Muscle of back (tissue), 11 donors: Measurements from ENCODE around the gene PTCD1. TPM values are rescaled to one million over a fixed set of nuclear protein-coding genes. Genes with fewer than 3 reads are reported as not detected.
A peak's percentile ranks its signal among the peaks of the same experiment; 100 is the strongest.

Experiments used
- DNase-seq, 3 donors: peaks; one replicate each; pipeline versions ENCODE4 v3.0.0 to v3.0.0-alpha.2; 2013
- polyA plus RNA-seq, 10 donors: library from polyadenylated mRNA; unstranded; fragments of 120-200 nt; gene quantifications; one replicate each; pipeline ENCODE4 v1.2.1, GENCODE V29; 2013; ENCODE audit not compliant: insufficient read length in 10 of 10

The PTCD1 gene
- polyA plus RNA-seq, 10 donors: 2.2 to 6.5 (median 3.3) TPM

DNA sequence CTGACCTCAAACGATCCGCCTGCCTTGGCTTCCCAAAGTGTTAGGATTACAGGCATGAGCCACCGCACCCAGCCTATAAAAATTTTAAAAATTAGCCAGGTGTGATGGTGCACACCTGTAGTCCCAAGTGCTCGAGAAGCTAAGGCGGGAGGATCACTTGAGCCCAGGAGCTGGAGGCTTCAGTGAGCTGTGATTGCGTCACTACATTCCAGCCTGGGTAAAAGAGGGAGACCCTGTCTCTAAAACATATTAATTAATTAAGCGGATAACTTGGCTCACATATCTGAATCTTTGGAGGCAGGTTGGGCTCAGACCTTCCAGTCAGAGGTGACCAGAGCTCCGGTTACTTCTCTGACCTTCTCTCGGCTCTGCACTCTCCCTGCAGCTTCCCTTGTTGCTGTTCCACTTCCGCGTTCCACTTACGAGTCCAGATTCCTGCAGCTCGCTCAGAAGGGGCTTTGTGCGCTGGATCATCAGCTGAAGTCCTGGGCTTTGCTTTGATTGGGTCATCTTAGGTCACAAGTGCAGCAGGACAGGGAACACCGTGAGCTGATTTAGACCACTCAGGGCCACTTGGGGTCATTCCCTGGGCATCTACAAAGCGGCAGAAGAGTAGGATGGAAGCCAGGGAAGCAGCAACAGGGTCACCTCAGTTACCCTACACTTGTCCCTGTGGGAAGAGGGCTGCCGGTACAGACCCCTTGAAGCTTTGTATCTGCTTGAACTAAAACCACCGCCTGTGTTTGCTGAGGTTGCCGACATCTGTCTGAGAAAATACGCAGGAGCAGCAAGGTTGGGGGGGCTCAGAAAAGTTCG lies 66.1 kb downstream of the PTCD1 start:
- DNase-seq: no peak

DNA sequence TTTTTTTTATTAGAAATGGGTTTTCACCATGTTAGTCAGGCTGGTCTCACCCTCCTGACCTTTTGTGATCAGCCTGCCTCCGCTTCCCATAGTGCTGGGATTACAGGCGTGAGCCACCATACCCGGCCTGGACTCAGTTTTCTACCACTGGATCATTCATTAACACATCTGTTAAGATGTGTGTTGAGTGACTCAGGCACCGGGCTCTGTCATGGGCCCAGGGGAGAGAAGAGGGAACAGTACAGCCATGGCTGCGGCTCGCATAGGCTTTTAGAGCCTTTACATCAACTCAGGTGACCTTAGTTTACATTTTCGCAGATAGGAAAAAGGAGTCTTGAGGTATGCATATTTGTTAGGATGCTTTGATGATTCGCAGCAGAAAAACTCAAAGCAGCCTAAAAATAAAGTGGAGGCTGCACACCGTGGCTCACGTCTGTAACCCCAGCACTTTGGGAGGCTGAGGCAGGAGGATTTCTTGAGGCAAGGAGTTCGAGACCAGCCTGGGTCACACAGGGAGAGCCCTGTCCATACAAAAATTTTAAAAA lies 67.2 kb downstream of the PTCD1 start:
- no peak for DNase-seq

GRCh38 chr7:99369767-99370391 lies 68.7 kb downstream of the PTCD1 start:
- DNase-seq: peak in 2 of 3 donors; percentile 54 to 77

- DNase-seq: no peak
Measured at GRCh38 chr7:99368750-99369389, 69.7 kb downstream of the PTCD1 start.

Other genes with a start within 250 kb of the PTCD1 start
- not detected for gene KPNA7, start 230.7 kb downstream of the PTCD1 start, polyA plus RNA-seq
- gene MYH16, start 166.0 kb downstream of the PTCD1 start, polyA plus RNA-seq: under 1 TPM in 9 of 10 donors, not detected in 1; 0.08 to 0.46 (median 0.22) TPM
- gene ARPC1A, start 112.9 kb downstream of the PTCD1 start, polyA plus RNA-seq: 10 to 100 TPM; 58.8 to 97.5 (median 67.8) TPM
- gene ARPC1B, start 64.1 kb downstream of the PTCD1 start, polyA plus RNA-seq: 10 to 100 TPM; 31.0 to 63.0 (median 40.4) TPM
- 100 to 1,000 TPM in 7 of 10 donors, 10 to 100 TPM in 3; 91.8 to 152 (median 110) TPM for gene PDAP1, start 30.2 kb downstream of the PTCD1 start, polyA plus RNA-seq
- gene BUD31, start 29.8 kb downstream of the PTCD1 start, polyA plus RNA-seq: 10 to 100 TPM; 64.2 to 90.1 (median 78.7) TPM
- 10 to 100 TPM; 26.5 to 39.4 (median 30.3) TPM for gene CPSF4, start 145 bp upstream of the PTCD1 start, polyA plus RNA-seq
- gene ATP5MF, start 27.4 kb upstream of the PTCD1 start, polyA plus RNA-seq: 100 to 1,000 TPM; 326 to 415 (median 378) TPM
- gene ZNF789, start 34.1 kb upstream of the PTCD1 start, polyA plus RNA-seq: 10 to 100 TPM; 14.5 to 50.8 (median 26.7) TPM
- 10 to 100 TPM in 5 of 10 donors, 1 to 10 TPM in 5; 7.1 to 11.6 (median 10.0) TPM for gene ZNF394, start 61.5 kb upstream of the PTCD1 start, polyA plus RNA-seq
- gene ZKSCAN5, start 65.9 kb upstream of the PTCD1 start, polyA plus RNA-seq: 10 to 100 TPM in 4 of 10 donors, 1 to 10 TPM in 6; 7.6 to 11.2 (median 9.5) TPM
- gene FAM200A, start 113.3 kb upstream of the PTCD1 start, polyA plus RNA-seq: 10 to 100 TPM in 2 of 10 donors, 1 to 10 TPM in 8; 6.9 to 10.4 (median 9.6) TPM
- 10 to 100 TPM; 28.3 to 60.9 (median 43.9) TPM for gene ZNF655, start 119.8 kb upstream of the PTCD1 start, polyA plus RNA-seq
- gene TMEM225B, start 159.5 kb upstream of the PTCD1 start, polyA plus RNA-seq: 1 to 10 TPM in 1 of 10 donors, under 1 TPM in 9; 0.34 to 1.1 (median 0.74) TPM
- 10 to 100 TPM in 6 of 10 donors, 1 to 10 TPM in 4; 7.5 to 11.9 (median 10.1) TPM for gene ZSCAN25, start 178.1 kb upstream of the PTCD1 start, polyA plus RNA-seq
- 1 to 10 TPM in 6 of 10 donors, under 1 TPM in 4; 0.54 to 1.6 (median 1.0) TPM for gene CYP3A5, start 241.2 kb upstream of the PTCD1 start, polyA plus RNA-seq